Stimulated activated CD4-positive, alpha-beta T cell treated with anti-CD3 and anti-CD28 coated beads, Interleukin-1b, Interleukin-23, amount 100 ng/mL, for 1 hour (primary cell): ENCODE data around the gene IGLON5.

ENCODE experiments used
- DNase-seq, 2 donors: peaks; one replicate each; pipeline ENCODE4 v3.0.0-alpha.2; 2020; ENCODE audit warnings: low read depth in 2 of 2

IGLON5 gene

DNA sequence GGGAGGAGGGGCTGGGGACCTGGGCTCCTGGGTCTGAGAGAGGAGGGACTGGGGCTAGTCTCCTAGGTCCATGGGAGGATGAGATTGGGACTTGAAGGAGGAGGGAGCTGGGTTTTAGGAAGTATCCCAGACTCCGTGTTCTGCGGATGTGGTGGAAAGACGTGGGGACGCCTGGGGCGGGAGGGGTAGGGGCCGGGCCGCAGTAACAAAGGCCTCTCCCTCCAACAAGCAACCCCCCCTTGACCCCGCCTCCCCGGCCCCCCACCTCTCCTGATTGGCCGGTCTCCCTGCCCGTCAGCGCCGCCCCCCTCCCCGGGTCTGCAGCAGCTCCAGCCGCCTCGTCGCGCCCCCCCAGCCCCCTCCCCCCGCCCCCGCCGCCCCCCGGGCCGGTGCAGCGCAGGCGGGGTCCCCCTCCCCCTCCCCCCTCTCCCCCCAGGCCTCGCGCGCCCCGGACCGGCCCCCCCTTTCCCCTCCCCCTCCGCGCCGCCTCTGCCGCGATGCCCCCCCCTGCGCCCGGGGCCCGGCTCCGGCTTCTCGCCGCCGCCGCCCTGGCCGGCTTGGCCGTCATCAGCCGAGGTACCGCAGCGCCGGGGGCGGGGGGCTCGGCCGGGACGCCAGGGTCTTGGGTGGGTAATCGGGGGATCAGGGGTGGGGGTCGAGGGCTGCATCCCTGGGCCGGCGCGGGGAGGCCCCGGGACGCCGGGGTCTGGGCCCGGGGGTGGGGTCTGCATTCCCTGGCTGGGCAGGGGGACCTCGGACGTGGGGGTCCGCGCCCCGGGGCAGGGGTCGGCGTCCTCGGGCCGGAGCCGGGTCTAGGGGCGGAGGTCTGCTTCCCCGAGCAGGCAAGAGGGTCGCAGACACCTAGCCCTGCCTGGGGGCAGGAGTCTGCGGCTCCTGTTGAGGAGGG is at the start of gene IGLON5:
Gene IGLON5, plus strand, starts transcription at position 294 of the 907 bp plus-strand sequence. Its CDS starts 204 bp downstream, at position 498.
- DNase-seq: no peak

DNA sequence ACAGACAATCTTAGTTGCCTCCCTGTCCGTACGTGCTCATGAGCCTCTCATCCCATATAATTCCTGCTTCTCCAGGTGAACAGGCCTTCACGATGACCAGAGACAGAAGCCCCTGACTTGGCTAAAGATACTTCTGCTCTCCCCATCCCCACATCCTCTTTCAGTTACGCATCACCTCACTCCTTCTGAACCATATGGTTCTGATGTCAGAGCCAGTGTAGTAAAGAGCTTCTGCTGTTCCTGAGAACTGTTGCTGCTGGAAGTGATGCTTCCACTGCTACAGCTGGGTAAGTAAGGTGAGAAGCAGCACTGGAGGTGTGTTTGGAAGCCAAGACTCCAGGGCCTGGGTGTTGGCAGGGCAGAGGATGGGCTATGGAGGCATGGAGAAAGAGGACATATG is 47.6 kb upstream of the IGLON5 start:
- no peak for DNase-seq

DNA sequence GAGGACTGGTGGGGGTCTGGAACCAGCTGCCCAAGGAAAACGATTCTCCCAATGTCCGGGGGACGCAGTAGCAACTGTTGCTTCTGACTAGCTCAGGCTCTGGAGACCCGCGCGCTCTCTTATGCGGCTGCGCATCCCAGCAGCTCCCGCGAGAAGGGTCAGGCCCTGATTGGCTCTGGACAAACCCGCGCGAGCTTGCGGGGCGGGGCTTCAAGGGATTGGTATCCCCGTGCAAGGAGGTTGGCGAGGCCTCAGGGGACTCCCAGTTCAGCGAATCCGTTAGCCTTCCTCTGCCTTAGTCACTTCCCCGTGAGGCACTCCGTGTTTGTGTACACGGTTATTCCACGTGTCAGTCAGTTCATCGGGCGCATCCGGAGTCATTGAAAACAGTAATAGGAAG is 40.4 kb upstream of the IGLON5 start:
- no peak for DNase-seq

DNA sequence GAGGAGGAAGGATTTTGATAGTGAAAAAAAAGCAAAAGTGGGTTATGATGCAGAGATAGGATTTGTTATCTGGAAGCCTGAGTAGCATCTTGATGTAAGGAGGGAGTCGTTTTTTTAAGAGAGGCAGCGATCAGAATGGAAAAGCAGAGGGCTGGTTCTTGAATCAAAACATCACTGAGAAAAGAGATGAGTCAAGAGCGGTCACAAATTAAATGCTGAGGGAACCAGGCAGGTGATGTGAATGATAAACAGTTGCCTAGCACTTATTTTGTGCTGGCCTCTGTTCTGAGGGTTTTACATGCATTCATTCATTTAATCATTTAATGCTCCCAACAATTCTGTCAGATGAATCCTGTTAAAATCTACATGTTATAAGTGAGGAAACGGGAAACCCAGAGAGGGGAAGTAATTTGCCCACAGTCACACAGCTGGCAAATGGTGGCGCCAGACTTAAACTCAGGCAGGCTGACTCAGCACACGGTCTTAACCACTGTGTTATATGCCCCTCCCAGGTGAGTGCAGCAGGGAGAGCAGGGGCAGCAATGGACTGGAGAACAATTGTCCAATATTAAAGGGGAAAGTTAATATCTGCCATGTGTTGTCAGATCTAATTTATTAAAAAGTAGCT is 39.1 kb upstream of the IGLON5 start:
- no peak for DNase-seq

DNA sequence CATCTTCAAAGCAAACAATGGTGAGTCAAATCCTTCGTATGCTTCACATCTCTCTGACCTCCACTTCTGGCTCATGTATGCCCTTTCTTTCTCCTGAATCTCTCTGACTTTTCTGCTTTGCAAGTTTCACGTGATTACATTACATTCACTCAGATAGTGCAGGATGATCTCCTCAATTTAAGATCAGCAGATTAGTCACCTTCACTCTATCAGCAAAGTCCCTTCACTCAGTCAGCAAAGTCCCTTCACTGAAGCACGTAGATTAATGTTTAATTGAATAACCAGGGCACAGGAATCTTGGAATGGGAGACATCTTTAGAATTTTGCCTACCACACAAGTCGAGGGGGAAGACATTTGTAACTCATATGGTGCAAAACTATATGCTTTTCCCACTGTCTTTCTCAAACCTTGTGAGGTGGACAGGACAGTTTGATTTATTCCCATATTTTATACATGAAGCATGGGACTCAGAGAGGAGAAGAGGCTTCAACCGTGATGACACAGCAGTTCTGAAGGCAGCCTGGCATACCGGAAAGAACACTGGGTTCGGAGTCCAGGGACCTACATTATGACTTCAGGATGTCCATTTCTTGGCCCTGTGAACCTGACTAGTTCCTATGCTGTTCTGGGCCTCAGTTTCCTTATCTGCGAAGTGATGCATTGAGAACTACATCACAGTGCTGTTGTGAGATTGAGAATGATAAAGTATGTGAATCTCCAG is 37.2 kb upstream of the IGLON5 start:
- no peak for DNase-seq

DNA sequence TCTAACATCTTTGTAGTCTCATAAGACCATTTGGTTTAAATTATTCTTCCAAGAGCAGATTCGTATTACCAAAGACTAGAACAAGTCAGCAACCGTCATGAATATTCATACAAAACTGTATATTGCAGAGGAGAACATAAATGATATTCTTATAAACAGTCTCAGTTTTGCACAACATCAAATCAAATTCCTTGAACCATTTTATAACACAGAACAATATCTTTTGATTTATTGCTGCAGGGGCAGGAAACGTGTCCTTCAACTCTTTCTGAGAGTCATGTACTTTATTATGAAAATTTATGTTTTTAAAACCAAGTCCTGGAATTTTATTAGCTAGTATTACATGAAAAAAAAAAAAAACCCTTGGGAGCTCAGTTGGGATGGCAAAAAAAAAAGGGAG is 34.3 kb upstream of the IGLON5 start:
- DNase-seq: no peak

DNA sequence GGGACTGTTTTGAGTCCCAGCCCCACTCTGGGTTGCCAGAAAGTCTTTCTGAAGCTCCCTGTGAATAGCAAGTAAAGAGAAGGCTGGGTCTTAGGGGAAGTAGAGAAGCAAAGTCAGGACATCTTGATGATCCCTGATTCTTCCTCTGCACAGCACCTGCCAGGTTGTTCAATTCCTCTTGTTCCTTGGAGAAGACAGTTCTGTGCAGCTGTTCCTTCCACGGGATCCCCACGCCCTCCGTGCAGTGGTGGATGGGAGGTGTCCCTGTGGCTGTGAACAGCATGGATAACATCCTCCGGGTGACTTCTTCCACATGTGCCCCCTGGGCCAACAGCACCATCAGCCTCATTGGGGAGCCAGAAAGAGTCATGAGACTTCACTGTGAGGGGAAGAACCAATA is 29.1 kb upstream of the IGLON5 start:
- no peak for DNase-seq

DNA sequence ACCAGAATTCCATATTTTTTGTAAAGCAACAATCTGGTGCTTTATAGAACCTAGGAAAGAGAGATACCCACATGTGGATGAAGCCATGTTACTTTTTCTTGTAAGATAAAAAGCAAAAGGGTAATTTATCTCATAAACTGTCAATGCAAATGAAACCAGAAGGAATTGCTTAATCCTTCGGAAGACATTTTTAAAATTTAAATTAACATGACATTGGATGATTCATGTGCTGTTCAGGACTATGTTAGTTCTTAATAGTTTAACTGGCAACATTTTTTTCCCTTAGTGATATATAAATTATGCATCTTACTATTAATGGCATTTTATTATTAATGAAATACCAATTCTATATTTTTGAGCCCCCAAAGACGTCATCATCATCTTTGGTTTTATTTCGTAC is 25.8 kb upstream of the IGLON5 start:
- no peak for DNase-seq

DNA sequence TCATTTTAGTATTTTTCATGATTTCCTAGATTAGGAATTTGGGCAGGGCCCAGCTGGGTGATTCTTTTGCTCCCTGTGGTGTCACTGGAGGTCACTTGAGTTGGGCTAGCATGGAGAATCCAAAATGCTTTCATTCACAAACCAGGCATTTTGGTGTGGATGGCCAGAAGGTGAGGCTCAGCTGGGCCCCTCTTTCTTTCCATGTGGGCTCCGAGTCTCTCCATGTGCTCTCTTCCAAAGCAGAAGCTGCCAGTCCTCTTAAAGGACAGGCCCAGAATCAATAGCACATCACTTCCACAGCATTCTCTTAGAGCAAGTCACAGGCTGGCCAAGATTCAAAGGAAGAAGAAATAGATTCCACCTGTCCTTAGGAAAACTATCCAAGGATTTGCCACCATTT is 21.8 kb upstream of the IGLON5 start:
- no peak for DNase-seq

DNA sequence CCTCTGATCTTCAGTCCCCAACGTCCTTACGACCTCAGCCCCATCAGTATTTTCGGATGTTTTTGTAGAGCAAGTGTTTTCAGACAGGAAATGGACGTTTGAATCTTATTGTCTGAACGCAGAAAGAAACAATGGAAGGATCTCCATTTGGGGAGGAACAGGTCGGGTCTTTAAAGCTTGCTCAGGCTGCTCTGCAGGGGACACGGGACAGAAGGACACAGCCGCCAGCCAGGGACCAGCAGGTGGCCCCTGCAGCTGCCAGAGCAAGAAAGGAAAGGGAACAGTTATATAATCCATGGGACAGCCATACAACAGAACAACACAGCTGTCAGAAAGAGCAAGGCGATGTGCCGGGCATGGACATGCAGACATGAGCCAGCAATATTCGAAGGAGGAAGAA is 18.5 kb upstream of the IGLON5 start:
- DNase-seq: no peak

DNA sequence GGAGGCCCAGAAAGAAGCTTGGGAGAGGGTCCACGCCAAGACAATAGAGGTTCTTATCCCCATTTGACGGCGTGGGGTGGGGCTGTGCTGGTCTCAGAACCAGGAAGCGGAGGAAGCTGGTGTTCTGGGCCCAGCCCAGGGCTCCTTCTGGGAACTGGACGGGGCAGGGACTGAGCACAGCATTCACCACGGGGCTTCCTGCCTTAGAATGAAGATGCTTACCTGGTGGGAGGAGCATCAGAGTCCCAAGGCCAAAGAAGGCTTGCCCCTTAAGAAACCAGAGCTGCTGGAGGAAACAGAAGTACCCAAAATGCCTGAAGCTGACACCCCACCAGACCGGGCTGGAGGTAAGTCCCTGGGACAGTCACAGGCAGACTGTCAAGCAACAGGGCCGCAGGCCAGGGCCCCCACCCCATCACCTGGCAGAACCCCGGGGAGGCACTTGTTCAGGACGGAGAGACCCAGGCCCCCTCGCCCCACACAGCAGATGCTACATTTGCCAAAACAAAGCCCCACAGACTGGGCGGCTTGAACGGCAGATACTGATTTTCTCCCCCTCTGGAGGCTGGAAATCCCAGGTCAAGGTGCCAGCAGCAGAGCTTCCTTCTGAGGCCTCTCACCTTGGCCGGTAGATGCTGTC is 17.8 kb upstream of the IGLON5 start:
- DNase-seq: no peak

DNA sequence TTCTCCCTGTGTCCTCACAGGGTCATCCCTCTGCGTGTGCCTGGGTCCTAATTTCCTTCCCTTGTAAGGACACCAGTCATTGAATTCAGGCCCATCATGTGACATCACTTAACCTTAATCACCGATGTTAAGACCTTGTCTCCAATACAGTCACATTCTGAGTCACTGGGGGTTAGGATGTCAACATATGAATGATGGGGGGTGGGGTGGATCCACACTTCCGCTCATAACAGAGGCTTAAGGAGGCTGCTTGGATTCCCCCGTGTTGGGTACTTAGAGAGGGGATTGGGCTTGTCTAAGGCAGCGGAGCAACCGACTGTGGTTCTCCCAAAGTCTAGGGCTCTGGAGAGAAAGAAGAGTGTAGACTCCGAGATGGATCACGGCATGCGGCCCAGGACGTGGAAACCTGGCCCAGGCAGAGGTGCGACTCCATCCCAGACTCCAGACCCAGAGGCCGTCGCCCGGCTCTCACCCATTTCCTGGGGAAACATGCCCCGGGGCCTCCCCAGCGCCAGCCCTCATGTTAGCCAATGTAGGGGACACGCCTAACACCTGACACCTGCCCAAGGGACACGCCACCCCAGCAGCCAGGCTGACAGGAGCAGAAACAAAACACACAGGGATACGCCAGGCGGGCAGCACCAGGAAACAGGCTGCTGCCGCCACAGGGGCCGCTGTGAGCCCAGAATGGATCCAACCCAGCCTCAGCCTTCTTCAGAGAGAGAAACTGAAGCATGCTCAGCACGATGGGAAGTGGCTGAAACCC is 17.1 kb upstream of the IGLON5 start:
- DNase-seq: no peak

DNA sequence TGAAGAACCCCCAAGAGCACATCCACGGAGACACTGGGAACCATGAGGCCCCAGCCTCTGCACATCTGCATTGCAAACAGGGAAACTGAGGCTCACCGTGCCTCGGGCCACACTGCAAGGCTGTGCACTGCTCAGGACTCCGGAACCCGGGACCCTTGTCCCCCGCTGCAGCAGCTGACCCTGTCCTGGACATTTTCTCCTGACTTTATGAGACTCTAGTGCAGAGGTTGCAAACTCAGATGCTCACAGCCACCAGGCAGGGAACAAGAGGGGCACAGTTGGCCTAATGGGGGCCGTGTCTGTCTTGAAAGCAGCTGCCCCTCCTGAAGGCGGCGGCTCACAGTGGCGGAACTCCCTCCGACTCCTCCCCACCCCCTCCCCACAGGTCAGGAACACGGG is 16.5 kb upstream of the IGLON5 start:
- DNase-seq: no peak

DNA sequence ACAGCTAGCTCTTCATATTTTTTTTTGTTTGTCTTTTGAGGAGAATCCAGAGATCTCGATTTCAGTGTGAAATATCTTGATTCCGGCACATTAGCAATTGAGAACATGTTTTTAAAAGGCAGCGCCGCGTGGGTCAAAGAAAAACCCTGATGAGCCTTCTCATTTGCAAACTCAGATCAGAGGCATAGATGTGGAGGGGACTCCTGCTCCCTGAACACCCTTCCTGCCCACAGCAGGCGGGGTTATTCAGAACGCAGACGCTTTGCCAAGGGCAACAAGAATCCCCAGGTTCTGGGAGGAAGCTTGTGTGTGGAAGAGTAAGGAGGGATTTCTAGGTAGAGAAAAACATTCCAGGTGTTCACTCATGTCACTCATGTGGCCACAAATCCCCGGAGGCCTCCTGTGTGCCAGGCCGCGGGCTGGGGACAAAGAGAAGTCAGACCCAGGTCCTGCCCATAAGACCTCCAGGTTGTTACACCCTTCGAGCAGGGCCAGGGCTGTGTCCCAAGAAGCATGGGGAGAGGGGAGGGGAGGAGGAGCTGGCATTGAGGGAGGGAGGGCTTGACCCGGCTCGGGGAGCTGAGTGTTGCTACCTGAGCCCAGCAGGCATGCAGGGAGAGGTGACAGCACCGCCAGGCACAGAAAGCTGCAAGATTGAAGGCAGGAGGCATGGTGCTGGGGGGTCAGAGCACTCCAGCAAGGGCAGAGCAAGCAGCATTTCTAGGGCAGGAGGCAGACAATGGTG is 15.9 kb upstream of the IGLON5 start:
- no peak for DNase-seq

DNA sequence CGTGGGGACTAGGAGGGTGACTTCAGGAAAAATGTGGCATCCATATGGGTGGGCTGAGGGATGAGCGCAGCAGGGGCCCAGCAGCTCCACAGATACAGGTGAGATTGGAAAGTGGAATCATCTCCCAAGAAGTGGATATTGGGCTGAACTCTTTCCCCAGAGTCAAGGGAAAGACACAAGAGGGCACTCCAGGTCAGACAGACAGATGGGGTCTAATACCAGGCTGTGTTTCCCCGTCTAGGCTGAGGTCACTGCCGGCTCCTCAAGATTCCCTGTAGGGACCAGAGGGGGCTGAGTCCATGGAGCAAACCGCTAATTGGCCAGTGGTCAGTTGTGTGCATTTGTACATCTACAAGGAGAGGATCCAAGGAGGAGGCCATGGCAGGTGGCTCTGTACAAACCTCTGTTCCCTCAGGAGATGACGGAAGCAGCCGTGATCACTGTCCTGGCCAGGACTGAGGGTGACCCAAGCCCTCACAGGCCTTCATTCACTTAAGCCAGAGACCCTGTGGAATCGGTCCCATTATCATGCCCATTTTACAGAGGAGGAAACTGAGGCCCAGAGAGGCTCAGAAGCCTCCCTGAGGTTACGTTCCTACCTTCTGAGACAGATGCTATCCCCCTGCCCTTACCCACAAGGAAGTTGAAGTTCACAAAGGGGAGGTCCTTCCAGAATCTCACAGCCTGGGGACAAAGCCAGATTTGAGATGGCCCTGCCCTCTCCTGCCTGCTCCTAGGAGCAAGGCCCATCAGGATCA is 14.9 kb upstream of the IGLON5 start:
- DNase-seq: no peak

DNA sequence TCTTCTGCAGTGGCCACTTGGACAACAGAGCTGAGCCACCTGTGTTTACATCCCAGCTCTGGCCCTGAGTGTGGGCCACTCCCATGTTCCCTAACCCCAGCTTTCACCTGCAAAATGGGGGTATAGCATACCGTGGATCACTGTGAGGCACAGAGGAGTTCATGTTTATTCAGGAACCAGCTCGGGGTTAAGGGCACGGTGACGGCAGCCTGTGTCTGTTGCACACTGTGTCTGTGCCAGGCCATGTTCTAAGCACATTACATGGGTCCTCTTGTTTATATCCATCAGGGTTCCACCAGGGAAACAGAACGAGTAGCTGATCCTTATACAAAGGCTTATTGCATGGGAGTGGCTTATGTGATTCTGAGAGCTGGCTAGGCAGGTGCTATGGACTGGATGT is 14.0 kb upstream of the IGLON5 start:
- DNase-seq: no peak

DNA sequence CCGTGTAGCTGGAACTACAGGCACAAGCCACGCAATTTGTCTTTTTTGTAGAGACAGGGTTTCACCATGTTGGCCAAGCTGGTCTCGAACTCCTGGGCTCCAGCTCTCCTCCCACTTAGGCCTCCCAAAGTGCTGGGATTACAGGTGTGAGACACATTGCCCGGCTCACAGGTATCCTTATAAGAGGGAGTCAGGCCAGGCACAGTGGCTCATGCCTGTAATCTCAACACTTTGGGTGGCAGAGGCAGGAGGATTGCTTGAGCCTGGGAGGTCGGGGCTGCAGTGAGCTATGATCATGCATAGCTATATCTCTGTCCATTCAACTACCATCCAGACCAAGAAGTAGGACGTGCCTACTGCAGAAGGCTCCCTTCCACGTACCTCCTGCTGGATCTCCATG is 10.2 kb upstream of the IGLON5 start:
- no peak for DNase-seq

DNA sequence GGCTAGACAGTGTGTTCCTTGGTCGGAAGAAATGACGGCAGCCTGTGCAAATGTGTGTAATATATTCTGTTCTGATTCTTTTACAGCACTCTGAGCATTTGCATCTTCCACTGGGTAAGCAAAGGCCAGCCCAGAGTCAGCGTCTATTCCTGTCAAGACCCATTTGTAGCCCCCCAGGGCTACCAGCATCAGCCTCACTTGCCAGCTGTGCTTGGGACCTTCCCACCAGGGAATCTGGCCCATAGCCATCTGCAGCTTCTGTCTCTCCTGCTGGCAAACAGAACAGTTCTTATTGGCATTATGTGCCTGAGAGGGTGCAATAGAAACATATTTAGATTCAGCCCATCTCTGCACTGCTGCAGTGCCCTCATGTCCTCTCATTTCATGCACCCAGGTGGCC is 6.0 kb upstream of the IGLON5 start:
- no peak for DNase-seq

DNA sequence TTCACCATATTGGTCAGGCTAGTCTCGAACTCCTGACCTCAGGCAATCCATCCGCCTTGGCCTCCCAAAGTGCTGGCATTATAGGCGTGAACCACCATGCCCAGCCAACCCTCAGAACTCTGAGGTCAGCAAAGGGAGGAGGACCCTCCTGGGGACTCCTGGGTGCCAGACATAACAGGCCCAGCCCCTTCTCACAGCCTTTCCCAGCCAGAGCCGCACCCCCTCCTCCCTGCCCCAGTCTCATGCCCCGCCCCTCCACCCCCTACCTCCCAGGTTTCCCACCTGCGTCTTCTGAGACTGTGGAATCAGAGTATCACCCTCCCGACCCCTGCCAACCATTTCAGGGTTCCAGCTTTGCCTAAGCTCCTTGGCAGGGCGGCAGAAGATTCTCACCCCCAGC is 5.2 kb downstream of the IGLON5 start:
- DNase-seq: no peak

DNA sequence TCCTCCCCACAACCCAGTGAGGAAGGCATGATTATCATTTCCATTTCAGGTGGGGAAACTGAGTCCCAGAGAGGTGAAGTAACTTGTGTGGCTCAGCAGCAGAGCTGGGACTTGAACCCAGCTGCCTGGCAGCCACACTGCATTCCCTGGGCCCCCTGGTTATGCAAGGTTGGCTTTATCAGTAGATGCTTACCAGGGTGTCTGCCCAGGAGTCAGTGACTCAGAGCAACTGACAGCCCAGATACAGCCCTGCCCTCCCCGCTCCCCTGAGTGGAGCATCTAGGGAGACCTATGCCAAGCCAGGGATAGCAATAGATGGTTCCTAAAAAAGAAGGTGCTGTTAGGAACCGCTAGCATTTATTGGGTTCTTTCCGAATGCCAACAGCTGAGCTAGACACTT is 5.9 kb downstream of the IGLON5 start:
- no peak for DNase-seq
